Measurements from ENCODE around the gene CSNK1G3.

GRCh38 chr5:123601610-123602009 is 89.6 kb downstream of the CSNK1G3 start:
- no peak for TF ChIP-seq POLR2A (IDR thresholded peaks at IDR 0.05)
- no peak for TF ChIP-seq CTCF (IDR thresholded peaks at IDR 0.05)
